IPS DF 6.9 (cell line): ENCODE measurements around the gene GARS1.
"Not testable (repeated sequence)": the region's sequence is repeated elsewhere in the genome, so short reads cannot be mapped to it uniquely, and the experiment has no call there.

ENCODE experiments used
- DNase-seq: peaks from one replicate; pipeline ENCODE4 v3.0.0-alpha.2; 2013; ENCODE audit warnings: low read depth, low spot score
- H3K27ac ChIP-seq: one replicate; pipeline ENCODE4 v1.5.1; 2013; ENCODE audit warnings: low read length, control low read depth
- H3K27me3 ChIP-seq: 2 replicates; pipeline ENCODE4 v1.6.1; 2013; ENCODE audit warnings: mild to moderate bottlenecking, low read length; ENCODE audit not compliant: control insufficient read depth, insufficient read depth
- H3K36me3 ChIP-seq: 2 replicates; pipeline ENCODE4 v1.6.1; 2013; ENCODE audit warnings: low read length; ENCODE audit not compliant: control insufficient read depth, insufficient read depth
- H3K4me1 ChIP-seq: 2 replicates; pipeline ENCODE4 v1.6.1; 2013; ENCODE audit warnings: low read length; ENCODE audit not compliant: control insufficient read depth, insufficient read depth
- H3K4me3 ChIP-seq: 2 replicates; pipeline ENCODE4 v1.5.1; 2013; ENCODE audit warnings: mild to moderate bottlenecking, low read length
- H3K9me3 ChIP-seq: 2 replicates; pipeline ENCODE4 v1.6.1; 2013; ENCODE audit warnings: low read length, inconsistent platforms; ENCODE audit not compliant: control insufficient read depth, insufficient read depth
- WGBS: extraction: QIAGEN DNeasy Blood & Tissue Kit; methylation state at CpG from one replicate; pipeline ENCODE4 v1.1.7; 2013; ENCODE audit warnings: mixed read lengths, missing lambda C conversion rate; ENCODE audit not compliant: insufficient read length, insufficient coverage; 5-methylcytosine and 5-hydroxymethylcytosine counted together

Gene GARS1

GRCh38 chr7:30557245-30557644 is 37.4 kb upstream of the GARS1 start:
- H3K36me3 ChIP-seq = no peaks in the 10 kb centered on the region
- WGBS = no CpG with 5 or more reads among the region's 1 CpG
- H3K4me3 ChIP-seq = no peak overlapping the region
- no peak overlapping the region for H3K27ac ChIP-seq
- no peak for DNase-seq
- H3K4me1 ChIP-seq = peaks cover 3% of the 10 kb centered on the region; the same call in 1 of the 2 replicates
- no peaks in the 10 kb centered on the region for H3K9me3 ChIP-seq
- H3K27me3 ChIP-seq = no peaks in the 10 kb centered on the region

DNA sequence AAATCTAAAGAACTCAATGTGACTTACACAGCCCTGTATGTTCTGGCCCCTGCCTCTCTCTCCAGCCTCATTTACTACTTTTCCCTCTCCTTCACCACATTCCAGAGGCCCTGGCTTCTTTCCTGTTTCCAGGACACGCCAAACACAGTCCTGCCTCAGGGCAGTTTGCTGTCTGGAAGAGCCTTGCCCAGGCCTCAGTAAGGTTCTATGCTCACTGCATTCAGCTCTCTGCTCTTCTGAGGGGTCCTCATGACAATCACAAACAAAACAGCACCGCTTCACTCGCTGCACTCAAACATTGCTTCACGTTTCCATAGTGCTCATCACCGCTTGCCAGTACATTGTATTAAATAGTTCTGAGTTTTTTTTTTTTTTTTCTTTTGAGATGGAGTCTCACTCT is 35.1 kb upstream of the GARS1 start:
- no peaks in the 10 kb centered on the region for H3K9me3 ChIP-seq
- no peak for DNase-seq
- no peaks in the 10 kb centered on the region for H3K36me3 ChIP-seq
- H3K27me3 ChIP-seq = no peaks in the 10 kb centered on the region
- H3K27ac ChIP-seq = no peak overlapping the region
- no CpG with 5 or more reads among the region's 5 CpGs for WGBS
- no peak overlapping the region for H3K4me3 ChIP-seq
- H3K4me1 ChIP-seq = peaks cover 4% of the 10 kb centered on the region; the same call in 1 of the 2 replicates

DNA sequence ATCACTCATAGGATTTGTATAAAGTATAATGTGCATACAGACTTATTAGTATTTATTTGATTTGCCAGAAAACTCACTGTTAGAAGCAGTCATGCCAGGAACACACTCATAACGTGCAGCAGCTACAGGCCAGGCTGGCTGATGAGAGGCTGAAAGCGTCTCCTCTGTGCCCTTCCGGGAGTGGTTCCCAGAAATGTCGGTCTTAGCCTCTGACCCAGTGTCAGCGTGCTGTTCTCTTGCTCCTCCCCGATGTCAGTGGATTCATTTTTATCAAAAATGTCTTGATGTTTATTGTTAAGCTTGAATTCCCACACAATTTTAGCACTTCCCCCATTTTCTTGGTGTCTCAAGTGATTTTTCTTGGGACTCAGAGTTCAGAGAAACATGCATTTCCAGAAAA is 33.3 kb upstream of the GARS1 start:
- Histone ChIP-seq H3K9me3 (no peaks in the 10 kb centered on the region), H3K27ac (no peak overlapping the region), H3K4me1 (peaks cover 4% of the 10 kb centered on the region; the same call in 1 of the 2 replicates), H3K27me3 (no peaks in the 10 kb centered on the region), H3K36me3 (no peaks in the 10 kb centered on the region), H3K4me3 (no peak overlapping the region)
- no CpG with 5 or more reads among the region's 6 CpGs for WGBS
- DNase-seq = no peak

DNA sequence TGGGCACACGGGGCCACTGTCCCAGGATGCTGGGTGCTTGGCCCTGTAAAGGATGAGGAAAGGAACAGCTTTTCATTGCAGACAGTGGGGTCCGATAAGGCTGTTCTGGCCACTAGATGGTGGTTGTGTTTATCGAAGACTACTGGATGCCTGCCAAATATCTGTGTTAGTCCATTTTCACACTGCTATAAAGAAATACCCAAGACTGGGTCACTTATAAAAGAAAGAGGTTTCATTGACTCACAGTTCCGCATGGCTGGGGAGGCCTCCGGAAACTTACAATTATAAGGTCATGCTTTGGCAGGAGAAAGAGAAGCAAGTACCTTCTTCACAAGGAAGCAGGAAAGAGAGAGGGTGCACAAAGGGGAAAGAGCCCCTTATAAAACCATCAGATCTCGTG is 32.2 kb upstream of the GARS1 start:
- no peaks in the 10 kb centered on the region for H3K36me3 ChIP-seq
- 0 out of 2 replicates have a peak, but pooled peaks cover 1% of the 10 kb centered on the region for H3K4me1 ChIP-seq
- no peaks in the 10 kb centered on the region for H3K9me3 ChIP-seq
- no peak overlapping the region for H3K4me3 ChIP-seq
- no CpG with 5 or more reads among the region's 6 CpGs for WGBS
- no peak overlapping the region for H3K27ac ChIP-seq
- no peak for DNase-seq
- no peaks in the 10 kb centered on the region for H3K27me3 ChIP-seq

GRCh38 chr7:30562909-30563308 is 31.8 kb upstream of the GARS1 start:
- DNase-seq = no peak
- Histone ChIP-seq H3K27me3 (no peaks in the 10 kb centered on the region), H3K36me3 (no peaks in the 10 kb centered on the region), H3K4me1 (0 out of 2 replicates have a peak, but pooled peaks cover 1% of the 10 kb centered on the region), H3K4me3 (no peak overlapping the region), H3K9me3 (no peaks in the 10 kb centered on the region), H3K27ac (no peak overlapping the region)
- no CpG with 5 or more reads among the region's 8 CpGs for WGBS

DNA sequence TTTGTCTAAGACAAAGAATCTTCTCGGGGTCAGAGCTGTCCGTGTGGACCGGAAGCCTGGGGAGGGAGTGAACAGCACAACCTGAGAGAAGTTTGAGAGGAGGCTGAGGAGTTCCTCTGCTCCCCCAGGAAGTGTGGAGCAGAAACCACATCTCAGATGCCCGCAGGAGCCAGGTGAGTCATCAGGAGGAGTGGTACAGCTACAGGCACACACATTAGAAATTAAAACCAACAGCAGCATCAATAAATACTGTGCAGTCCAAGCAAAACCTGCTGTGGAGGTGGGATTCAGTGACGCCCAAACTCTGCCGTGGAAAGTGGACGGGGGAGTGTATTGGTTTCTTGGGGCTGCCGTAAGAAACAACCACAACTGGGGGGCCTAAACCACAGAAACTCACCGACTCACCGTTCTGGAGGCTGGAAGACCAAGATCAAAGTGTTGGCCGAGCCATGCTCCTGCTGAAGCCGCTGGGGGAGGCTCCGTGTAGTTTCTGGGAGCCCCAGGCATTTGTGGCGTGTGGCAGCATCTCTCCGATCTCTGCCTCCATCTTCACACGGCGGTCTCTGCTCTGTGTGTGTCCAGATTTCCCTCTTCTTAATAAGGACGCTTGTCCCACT is 31.2 kb upstream of the GARS1 start:
- no CpG with 5 or more reads among the region's 18 CpGs for WGBS
- no peak for DNase-seq
- Histone ChIP-seq H3K4me1 (0 out of 2 replicates have a peak, but pooled peaks cover 1% of the 10 kb centered on the region), H3K9me3 (no peaks in the 10 kb centered on the region), H3K27ac (no peak overlapping the region), H3K27me3 (no peaks in the 10 kb centered on the region), H3K4me3 (no peak overlapping the region), H3K36me3 (no peaks in the 10 kb centered on the region)

DNA sequence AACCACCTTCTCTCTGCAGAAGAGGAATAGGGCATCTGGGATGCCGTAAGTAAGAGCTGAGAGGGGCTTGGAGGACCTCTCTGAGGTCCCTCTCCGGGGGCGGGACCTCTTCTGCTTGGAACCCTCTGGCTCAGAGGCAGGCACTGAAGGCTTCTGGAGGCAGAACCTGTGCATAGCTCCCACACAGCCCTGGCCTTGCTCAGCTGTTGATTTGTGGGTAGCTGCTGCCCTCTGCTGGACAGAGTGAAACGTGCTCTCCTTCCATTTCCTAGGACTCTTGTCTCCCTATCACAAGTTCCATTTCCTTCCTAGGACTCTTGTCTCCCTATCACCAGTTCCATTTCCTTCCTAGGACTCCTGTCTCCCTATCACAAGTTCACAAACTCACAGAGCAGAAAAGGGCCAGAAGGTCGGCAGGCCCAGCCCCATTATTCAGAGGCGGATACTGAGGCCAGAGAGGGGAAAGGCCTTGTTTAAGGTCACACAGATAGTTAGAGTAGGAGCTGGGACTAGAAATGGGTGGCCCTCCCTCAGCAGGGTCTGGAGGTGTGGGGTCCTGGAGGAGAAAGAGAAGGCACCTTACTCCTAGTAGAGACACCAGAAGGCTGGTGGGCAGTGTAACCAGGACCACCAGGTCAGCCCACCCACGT is 30.3 kb upstream of the GARS1 start:
- no peaks in the 10 kb centered on the region for H3K27me3 ChIP-seq
- H3K27ac ChIP-seq = no peak overlapping the region
- DNase-seq = peak; percentile 92
- 0 out of 2 replicates have a peak, but pooled peaks cover 1% of the 10 kb centered on the region for H3K4me1 ChIP-seq
- no peaks in the 10 kb centered on the region for H3K9me3 ChIP-seq
- H3K36me3 ChIP-seq = no peaks in the 10 kb centered on the region
- no CpG with 5 or more reads among the region's 7 CpGs for WGBS
- H3K4me3 ChIP-seq = no peak overlapping the region

- H3K9me3 ChIP-seq = no peaks in the 10 kb centered on the region
- 0 out of 2 replicates have a peak, but pooled peaks cover 1% of the 10 kb centered on the region for H3K4me1 ChIP-seq
- H3K4me3 ChIP-seq = no peak overlapping the region
- H3K27me3 ChIP-seq = no peaks in the 10 kb centered on the region
- H3K27ac ChIP-seq = no peak overlapping the region
- WGBS = no CpG with 5 or more reads among the region's 2 CpGs
- H3K36me3 ChIP-seq = no peaks in the 10 kb centered on the region
- no peak for DNase-seq
Measured at GRCh38 chr7:30566596-30566995, 28.1 kb upstream of the GARS1 start.

DNA sequence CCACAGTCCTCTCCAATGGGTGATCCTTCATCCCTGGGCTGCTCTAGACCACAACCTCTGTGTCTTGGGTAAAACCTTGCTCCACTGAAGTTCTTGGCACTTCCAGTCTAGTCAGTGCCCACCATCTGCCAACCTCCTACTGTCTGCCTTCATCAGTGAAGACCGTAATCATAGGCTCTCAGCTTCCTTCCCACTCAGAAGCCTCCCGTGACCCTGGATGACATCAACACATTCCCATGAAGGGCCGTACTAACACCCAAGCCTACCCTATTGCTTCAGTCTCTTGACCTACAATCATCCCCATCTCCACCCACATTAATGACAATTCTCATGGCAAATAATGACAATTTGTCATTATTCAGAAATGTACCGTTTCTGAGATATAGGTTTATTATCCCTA is 27.6 kb upstream of the GARS1 start:
- 0 out of 2 replicates have a peak, but pooled peaks cover 1% of the 10 kb centered on the region for H3K4me1 ChIP-seq
- H3K27me3 ChIP-seq = no peaks in the 10 kb centered on the region
- H3K9me3 ChIP-seq = no peaks in the 10 kb centered on the region
- no peak overlapping the region for H3K4me3 ChIP-seq
- H3K36me3 ChIP-seq = no peaks in the 10 kb centered on the region
- DNase-seq = no peak
- H3K27ac ChIP-seq = no peak overlapping the region
- WGBS = no CpG with 5 or more reads among the region's 4 CpGs

- not testable (repeated sequence) for H3K9me3 ChIP-seq, H3K4me1 ChIP-seq, H3K4me3 ChIP-seq, DNase-seq, H3K36me3 ChIP-seq, H3K27me3 ChIP-seq, H3K27ac ChIP-seq
- no CpG with 5 or more reads among the region's 4 CpGs for WGBS
Measured at GRCh38 chr7:30570238-30570637, 24.4 kb upstream of the GARS1 start.
